Activated naive CD4-positive, alpha-beta T cell treated with anti-CD3 and anti-CD28 coated beads, Interleukin-2, amount 10 ng/mL, durations not matched to agents 7 days and 5 days (primary cell): Measurements from ENCODE around the gene RPH3AL.

ENCODE experiments used
- CTCF ChIA-PET: fragments of 350-600 bp; sonication (Branson Sonifier 250); formaldehyde crosslinking; loops from one replicate; lab custom pipeline; 2021; ENCODE audit warnings: antibody characterized with exemption; lab: Charles Lee
- DNase-seq: peaks from one replicate; pipeline ENCODE4 v3.0.0-alpha.2; 2020
- H3K27ac Mint-ChIP-seq: one replicate; pipeline ENCODE4 v1.8.0; 2021; ENCODE audit warnings: mild to moderate bottlenecking, moderate library complexity, mixed read lengths
- H3K27me3 Mint-ChIP-seq: one replicate; pipeline ENCODE4 v1.8.0; 2021; ENCODE audit warnings: mild to moderate bottlenecking, mixed read lengths
- H3K36me3 Mint-ChIP-seq: one replicate; pipeline ENCODE4 v1.8.0; 2021; ENCODE audit warnings: mixed read lengths
- H3K4me1 Mint-ChIP-seq: one replicate; pipeline ENCODE4 v1.8.0; 2021; ENCODE audit warnings: mixed read lengths
- H3K4me3 Mint-ChIP-seq: one replicate; pipeline ENCODE4 v1.8.0; 2021; ENCODE audit warnings: mild to moderate bottlenecking, moderate library complexity, mixed read lengths
- H3K9me3 Mint-ChIP-seq: one replicate; pipeline ENCODE4 v1.8.0; 2021; ENCODE audit warnings: mixed read lengths

RPH3AL gene

GRCh38 chr17:194828-195602 lies 157.6 kb downstream of the RPH3AL start:
- Mint-ChIP-seq H3K27me3 (peaks cover 22% of the 10 kb centered on the region), H3K4me3 (no peak overlapping the region), H3K9me3 (no peaks in the 10 kb centered on the region), H3K36me3 (no peaks in the 10 kb centered on the region), H3K4me1 (no peaks in the 10 kb centered on the region), H3K27ac (no peak overlapping the region)
- DNase-seq = no peak
- CTCF ChIA-PET = no interaction called here

- CTCF ChIA-PET = no interaction called here
- no peaks in the 10 kb centered on the region for H3K4me1 Mint-ChIP-seq
- DNase-seq = no peak
- H3K27ac Mint-ChIP-seq = no peak overlapping the region
- H3K27me3 Mint-ChIP-seq = peaks cover 16% of the 10 kb centered on the region
- no peak overlapping the region for H3K4me3 Mint-ChIP-seq
- no peaks in the 10 kb centered on the region for H3K36me3 Mint-ChIP-seq
- no peaks in the 10 kb centered on the region for H3K9me3 Mint-ChIP-seq
Observed at GRCh38 chr17:193841-194806, 158.5 kb downstream of the RPH3AL start.

- Mint-ChIP-seq H3K4me1 (no peaks in the 10 kb centered on the region), H3K4me3 (no peak overlapping the region), H3K36me3 (no peaks in the 10 kb centered on the region), H3K27ac (no peak overlapping the region), H3K27me3 (peaks cover 15% of the 10 kb centered on the region), H3K9me3 (no peaks in the 10 kb centered on the region)
- CTCF ChIA-PET = no interaction called here
- no peak for DNase-seq
Observed at GRCh38 chr17:193426-193810, 159.2 kb downstream of the RPH3AL start.

GRCh38 chr17:192666-193425 lies 159.8 kb downstream of the RPH3AL start:
- DNase-seq = no peak
- H3K9me3 Mint-ChIP-seq = no peaks in the 10 kb centered on the region
- H3K4me3 Mint-ChIP-seq = no peak overlapping the region
- CTCF ChIA-PET = no interaction called here
- peaks cover 13% of the 10 kb centered on the region for H3K27me3 Mint-ChIP-seq
- H3K4me1 Mint-ChIP-seq = no peaks in the 10 kb centered on the region
- H3K27ac Mint-ChIP-seq = no peak overlapping the region
- no peaks in the 10 kb centered on the region for H3K36me3 Mint-ChIP-seq

- no peak for DNase-seq
- CTCF ChIA-PET = no interaction called here
- Mint-ChIP-seq H3K36me3 (no peaks in the 10 kb centered on the region), H3K27me3 (peaks cover 23% of the 10 kb centered on the region), H3K4me1 (peaks cover 4% of the 10 kb centered on the region), H3K4me3 (no peak overlapping the region), H3K9me3 (no peaks in the 10 kb centered on the region), H3K27ac (no peak overlapping the region)
Observed at GRCh38 chr17:189444-189843, 163.2 kb downstream of the RPH3AL start.

GRCh38 chr17:187130-187529 lies 165.5 kb downstream of the RPH3AL start:
- Mint-ChIP-seq H3K27ac (no peak overlapping the region), H3K9me3 (no peaks in the 10 kb centered on the region), H3K36me3 (no peaks in the 10 kb centered on the region), H3K4me1 (peaks cover 6% of the 10 kb centered on the region), H3K27me3 (peaks cover 47% of the 10 kb centered on the region), H3K4me3 (no peak overlapping the region)
- CTCF ChIA-PET = no interaction called here
- no peak for DNase-seq

- no peak overlapping the region for H3K27ac Mint-ChIP-seq
- no peaks in the 10 kb centered on the region for H3K36me3 Mint-ChIP-seq
Observed at GRCh38 chr17:185445-186138, 167.0 kb downstream of the RPH3AL start.

GRCh38 chr17:183021-183420 lies 169.6 kb downstream of the RPH3AL start:
- H3K4me1 Mint-ChIP-seq = peaks cover 10% of the 10 kb centered on the region
- CTCF ChIA-PET = no interaction called here
- no peaks in the 10 kb centered on the region for H3K36me3 Mint-ChIP-seq
- H3K9me3 Mint-ChIP-seq = no peaks in the 10 kb centered on the region
- H3K27me3 Mint-ChIP-seq = peaks cover 65% of the 10 kb centered on the region
- H3K4me3 Mint-ChIP-seq = no peak overlapping the region
- no peak for DNase-seq
- no peak overlapping the region for H3K27ac Mint-ChIP-seq

More at GRCh38 chr17:185445-186138, 167.0 kb downstream of the RPH3AL start:
- Mint-ChIP-seq H3K9me3 (no peaks in the 10 kb centered on the region), H3K4me1 (peaks cover 10% of the 10 kb centered on the region), H3K27me3 (peaks cover 51% of the 10 kb centered on the region), H3K4me3 (no peak overlapping the region)
- CTCF ChIA-PET = no interaction called here
- DNase-seq = no peak

- Mint-ChIP-seq H3K9me3 (no peaks in the 10 kb centered on the region), H3K36me3 (no peaks in the 10 kb centered on the region), H3K4me3 (peak overlapping the region; percentile 24), H3K27ac (no peak overlapping the region), H3K4me1 (peaks cover 10% of the 10 kb centered on the region), H3K27me3 (peaks cover 70% of the 10 kb centered on the region)
- no peak for DNase-seq
- CTCF ChIA-PET = no interaction called here
Observed at GRCh38 chr17:182050-182751, 170.4 kb downstream of the RPH3AL start.

GRCh38 chr17:181245-182049 lies 171.2 kb downstream of the RPH3AL start, which contains the start of gene DOC2B:
Gene DOC2B (minus strand): TSS chr17:181650. CDS start chr17:181479, 171 bp downstream.
- CTCF ChIA-PET = no interaction called here
- peaks cover 10% of the 10 kb centered on the region for H3K4me1 Mint-ChIP-seq
- no peaks in the 10 kb centered on the region for H3K9me3 Mint-ChIP-seq
- peak; percentile 24 for DNase-seq
- no peak within 1 kb of the TSS for H3K27ac Mint-ChIP-seq
- H3K27me3 Mint-ChIP-seq = peaks cover 67% of the 10 kb centered on the region
- H3K4me3 Mint-ChIP-seq = peak within 1 kb of the TSS; percentile 24
- no peaks in the 10 kb centered on the region for H3K36me3 Mint-ChIP-seq

- no peak overlapping the region for H3K4me3 Mint-ChIP-seq
- H3K9me3 Mint-ChIP-seq = no peaks in the 10 kb centered on the region
- DNase-seq = no peak
- no peak overlapping the region for H3K27ac Mint-ChIP-seq
- peaks cover 66% of the 10 kb centered on the region for H3K27me3 Mint-ChIP-seq
- no peaks in the 10 kb centered on the region for H3K36me3 Mint-ChIP-seq
- CTCF ChIA-PET = no interaction called here
- peaks cover 6% of the 10 kb centered on the region for H3K4me1 Mint-ChIP-seq
Observed at GRCh38 chr17:180381-181244, 172.0 kb downstream of the RPH3AL start.
